H1 (cell line): ENCODE results near the gene PPP1R1C.

ENCODE experiments used
- BACH1 ChIP-seq: IDR thresholded peaks from 2 replicates; pipeline ENCODE4 v1.6.1; 2012; ENCODE audit warnings: low read length, improper control_type of control experiment
- CHD1 ChIP-seq: IDR thresholded peaks from 2 replicates; pipeline ENCODE4 v1.6.1; 2012; ENCODE audit warnings: low read depth, low read length, improper control_type of control experiment
- EP300 ChIP-seq, 2 experiments: IDR thresholded peaks; 1 replicate in 1 of 2; 2 replicates in 1 of 2; pipeline ENCODE4 v1.6.1; 2011 to 2012; ENCODE audit warnings: low read depth in 2 of 2, low read length in 2 of 2, mild to moderate bottlenecking in 2 of 2, borderline replicate concordance in 1 of 2, inconsistent platforms in 1 of 2, moderate library complexity in 1 of 2
- EZH2 ChIP-seq: fragments of 200-600 bp; sonication (generic); IDR thresholded peaks from 2 replicates; pipeline ENCODE4 v1.7.1; 2012; ENCODE audit warnings: low read depth, mild to moderate bottlenecking, moderate library complexity, low read length, inconsistent platforms; ENCODE audit not compliant: severe bottlenecking
- KDM1A ChIP-seq: fragments of 200-600, 300-600 bp; sonication (generic); IDR thresholded peaks from 2 replicates; pipeline ENCODE4 v1.7.1; 2016; ENCODE audit warnings: mild to moderate bottlenecking, low read length, borderline replicate concordance
- POLR2A ChIP-seq, 2 experiments: IDR thresholded peaks; 1 replicate in 1 of 2; 2 replicates in 1 of 2; pipeline ENCODE4 v1.6.1; 2011; ENCODE audit warnings: low read depth in 2 of 2, low read length in 2 of 2, mild to moderate bottlenecking in 2 of 2; ENCODE audit errors: control extremely low read depth in 1 of 2
- POLR2AphosphoS5 ChIP-seq: IDR thresholded peaks from 2 replicates; pipeline ENCODE4 v1.6.1; 2011; ENCODE audit warnings: low read depth, low read length
- TEAD4 ChIP-seq: IDR thresholded peaks from 2 replicates; pipeline ENCODE4 v1.6.1; 2012; ENCODE audit warnings: low read depth, low read length, inconsistent platforms, mixed read lengths
- YY1 ChIP-seq: IDR thresholded peaks from 2 replicates; pipeline ENCODE4 v1.6.1; 2011; ENCODE audit warnings: low read depth, mild to moderate bottlenecking, low read length
- TF ChIP-seq, protein P1 (sequence below), 3 experiments: IDR thresholded peaks; 1 replicate in 2 of 3; 2 replicates in 1 of 3; pipeline versions ENCODE4 v1.5.1 to v1.6.1; 2011; ENCODE audit warnings: low read length in 3 of 3, mild to moderate bottlenecking in 3 of 3, inconsistent platforms in 2 of 3, low read depth in 1 of 3, moderate library complexity in 1 of 3; ENCODE audit not compliant: insufficient read depth in 1 of 3; ENCODE audit errors: control extremely low read depth in 1 of 3
- TF ChIP-seq, protein P2 (sequence below): fragments of 300-600 bp; sonication (generic); IDR thresholded peaks from 2 replicates; pipeline ENCODE4 v1.7.1; 2012; ENCODE audit warnings: low read length, moderate library complexity, mild to moderate bottlenecking, inconsistent platforms; ENCODE audit not compliant: insufficient replicate concordance
- TF ChIP-seq, protein P3 (sequence below): IDR thresholded peaks from 2 replicates; pipeline ENCODE4 v1.6.1; 2012; ENCODE audit warnings: inconsistent platforms

DNA sequence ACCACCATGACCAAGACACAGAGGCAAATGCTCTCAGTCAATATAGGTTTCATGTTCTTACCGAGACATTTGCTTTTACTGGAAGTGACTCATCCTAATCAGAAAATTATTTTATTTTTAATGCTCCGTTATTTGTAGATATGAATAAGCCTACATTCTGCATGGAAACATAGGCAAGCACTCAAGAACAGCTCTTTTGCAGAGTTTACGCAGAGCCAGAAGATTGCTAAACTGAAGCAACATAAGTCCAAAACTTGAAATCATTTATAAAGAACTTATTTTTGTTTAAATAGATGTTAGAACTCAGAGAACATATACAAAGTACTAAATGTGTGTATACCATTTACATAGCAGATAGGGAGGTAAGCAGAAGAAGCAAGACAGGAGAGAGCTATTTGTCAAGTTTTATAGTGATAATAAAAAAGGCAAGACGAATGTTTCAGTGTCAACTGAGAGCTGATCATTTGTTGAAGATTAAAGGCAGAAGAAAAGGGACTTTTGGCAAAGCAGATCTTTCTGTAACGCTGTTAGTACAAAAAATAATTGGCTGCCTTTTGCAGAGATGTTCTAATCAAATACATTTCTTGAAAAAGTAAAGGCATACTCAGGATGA is 12.4 kb upstream of the PPP1R1C start:
- TF ChIP-seq, protein P1, sequence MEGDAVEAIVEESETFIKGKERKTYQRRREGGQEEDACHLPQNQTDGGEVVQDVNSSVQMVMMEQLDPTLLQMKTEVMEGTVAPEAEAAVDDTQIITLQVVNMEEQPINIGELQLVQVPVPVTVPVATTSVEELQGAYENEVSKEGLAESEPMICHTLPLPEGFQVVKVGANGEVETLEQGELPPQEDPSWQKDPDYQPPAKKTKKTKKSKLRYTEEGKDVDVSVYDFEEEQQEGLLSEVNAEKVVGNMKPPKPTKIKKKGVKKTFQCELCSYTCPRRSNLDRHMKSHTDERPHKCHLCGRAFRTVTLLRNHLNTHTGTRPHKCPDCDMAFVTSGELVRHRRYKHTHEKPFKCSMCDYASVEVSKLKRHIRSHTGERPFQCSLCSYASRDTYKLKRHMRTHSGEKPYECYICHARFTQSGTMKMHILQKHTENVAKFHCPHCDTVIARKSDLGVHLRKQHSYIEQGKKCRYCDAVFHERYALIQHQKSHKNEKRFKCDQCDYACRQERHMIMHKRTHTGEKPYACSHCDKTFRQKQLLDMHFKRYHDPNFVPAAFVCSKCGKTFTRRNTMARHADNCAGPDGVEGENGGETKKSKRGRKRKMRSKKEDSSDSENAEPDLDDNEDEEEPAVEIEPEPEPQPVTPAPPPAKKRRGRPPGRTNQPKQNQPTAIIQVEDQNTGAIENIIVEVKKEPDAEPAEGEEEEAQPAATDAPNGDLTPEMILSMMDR (IDR thresholded peaks at IDR 0.05; ENCODE audit: control extremely low read depth in 1 of 3, insufficient read depth in 1 of 3, low read depth in 1 of 3, low read length in 3 of 3): no peak
- TF ChIP-seq EZH2 (no peak), BACH1 (no peak), TEAD4 (no peak), KDM1A (no peak), EP300 (IDR thresholded peaks at IDR 0.05; ENCODE audit: borderline replicate concordance in 1 of 2, low read depth in 2 of 2, low read length in 2 of 2) (no peak), POLR2AphosphoS5 (no peak), POLR2A (IDR thresholded peaks at IDR 0.05; ENCODE audit: control extremely low read depth in 1 of 2, low read depth in 2 of 2, low read length in 2 of 2) (no peak), YY1 (no peak), CHD1 (no peak)
- TF ChIP-seq, protein P2, sequence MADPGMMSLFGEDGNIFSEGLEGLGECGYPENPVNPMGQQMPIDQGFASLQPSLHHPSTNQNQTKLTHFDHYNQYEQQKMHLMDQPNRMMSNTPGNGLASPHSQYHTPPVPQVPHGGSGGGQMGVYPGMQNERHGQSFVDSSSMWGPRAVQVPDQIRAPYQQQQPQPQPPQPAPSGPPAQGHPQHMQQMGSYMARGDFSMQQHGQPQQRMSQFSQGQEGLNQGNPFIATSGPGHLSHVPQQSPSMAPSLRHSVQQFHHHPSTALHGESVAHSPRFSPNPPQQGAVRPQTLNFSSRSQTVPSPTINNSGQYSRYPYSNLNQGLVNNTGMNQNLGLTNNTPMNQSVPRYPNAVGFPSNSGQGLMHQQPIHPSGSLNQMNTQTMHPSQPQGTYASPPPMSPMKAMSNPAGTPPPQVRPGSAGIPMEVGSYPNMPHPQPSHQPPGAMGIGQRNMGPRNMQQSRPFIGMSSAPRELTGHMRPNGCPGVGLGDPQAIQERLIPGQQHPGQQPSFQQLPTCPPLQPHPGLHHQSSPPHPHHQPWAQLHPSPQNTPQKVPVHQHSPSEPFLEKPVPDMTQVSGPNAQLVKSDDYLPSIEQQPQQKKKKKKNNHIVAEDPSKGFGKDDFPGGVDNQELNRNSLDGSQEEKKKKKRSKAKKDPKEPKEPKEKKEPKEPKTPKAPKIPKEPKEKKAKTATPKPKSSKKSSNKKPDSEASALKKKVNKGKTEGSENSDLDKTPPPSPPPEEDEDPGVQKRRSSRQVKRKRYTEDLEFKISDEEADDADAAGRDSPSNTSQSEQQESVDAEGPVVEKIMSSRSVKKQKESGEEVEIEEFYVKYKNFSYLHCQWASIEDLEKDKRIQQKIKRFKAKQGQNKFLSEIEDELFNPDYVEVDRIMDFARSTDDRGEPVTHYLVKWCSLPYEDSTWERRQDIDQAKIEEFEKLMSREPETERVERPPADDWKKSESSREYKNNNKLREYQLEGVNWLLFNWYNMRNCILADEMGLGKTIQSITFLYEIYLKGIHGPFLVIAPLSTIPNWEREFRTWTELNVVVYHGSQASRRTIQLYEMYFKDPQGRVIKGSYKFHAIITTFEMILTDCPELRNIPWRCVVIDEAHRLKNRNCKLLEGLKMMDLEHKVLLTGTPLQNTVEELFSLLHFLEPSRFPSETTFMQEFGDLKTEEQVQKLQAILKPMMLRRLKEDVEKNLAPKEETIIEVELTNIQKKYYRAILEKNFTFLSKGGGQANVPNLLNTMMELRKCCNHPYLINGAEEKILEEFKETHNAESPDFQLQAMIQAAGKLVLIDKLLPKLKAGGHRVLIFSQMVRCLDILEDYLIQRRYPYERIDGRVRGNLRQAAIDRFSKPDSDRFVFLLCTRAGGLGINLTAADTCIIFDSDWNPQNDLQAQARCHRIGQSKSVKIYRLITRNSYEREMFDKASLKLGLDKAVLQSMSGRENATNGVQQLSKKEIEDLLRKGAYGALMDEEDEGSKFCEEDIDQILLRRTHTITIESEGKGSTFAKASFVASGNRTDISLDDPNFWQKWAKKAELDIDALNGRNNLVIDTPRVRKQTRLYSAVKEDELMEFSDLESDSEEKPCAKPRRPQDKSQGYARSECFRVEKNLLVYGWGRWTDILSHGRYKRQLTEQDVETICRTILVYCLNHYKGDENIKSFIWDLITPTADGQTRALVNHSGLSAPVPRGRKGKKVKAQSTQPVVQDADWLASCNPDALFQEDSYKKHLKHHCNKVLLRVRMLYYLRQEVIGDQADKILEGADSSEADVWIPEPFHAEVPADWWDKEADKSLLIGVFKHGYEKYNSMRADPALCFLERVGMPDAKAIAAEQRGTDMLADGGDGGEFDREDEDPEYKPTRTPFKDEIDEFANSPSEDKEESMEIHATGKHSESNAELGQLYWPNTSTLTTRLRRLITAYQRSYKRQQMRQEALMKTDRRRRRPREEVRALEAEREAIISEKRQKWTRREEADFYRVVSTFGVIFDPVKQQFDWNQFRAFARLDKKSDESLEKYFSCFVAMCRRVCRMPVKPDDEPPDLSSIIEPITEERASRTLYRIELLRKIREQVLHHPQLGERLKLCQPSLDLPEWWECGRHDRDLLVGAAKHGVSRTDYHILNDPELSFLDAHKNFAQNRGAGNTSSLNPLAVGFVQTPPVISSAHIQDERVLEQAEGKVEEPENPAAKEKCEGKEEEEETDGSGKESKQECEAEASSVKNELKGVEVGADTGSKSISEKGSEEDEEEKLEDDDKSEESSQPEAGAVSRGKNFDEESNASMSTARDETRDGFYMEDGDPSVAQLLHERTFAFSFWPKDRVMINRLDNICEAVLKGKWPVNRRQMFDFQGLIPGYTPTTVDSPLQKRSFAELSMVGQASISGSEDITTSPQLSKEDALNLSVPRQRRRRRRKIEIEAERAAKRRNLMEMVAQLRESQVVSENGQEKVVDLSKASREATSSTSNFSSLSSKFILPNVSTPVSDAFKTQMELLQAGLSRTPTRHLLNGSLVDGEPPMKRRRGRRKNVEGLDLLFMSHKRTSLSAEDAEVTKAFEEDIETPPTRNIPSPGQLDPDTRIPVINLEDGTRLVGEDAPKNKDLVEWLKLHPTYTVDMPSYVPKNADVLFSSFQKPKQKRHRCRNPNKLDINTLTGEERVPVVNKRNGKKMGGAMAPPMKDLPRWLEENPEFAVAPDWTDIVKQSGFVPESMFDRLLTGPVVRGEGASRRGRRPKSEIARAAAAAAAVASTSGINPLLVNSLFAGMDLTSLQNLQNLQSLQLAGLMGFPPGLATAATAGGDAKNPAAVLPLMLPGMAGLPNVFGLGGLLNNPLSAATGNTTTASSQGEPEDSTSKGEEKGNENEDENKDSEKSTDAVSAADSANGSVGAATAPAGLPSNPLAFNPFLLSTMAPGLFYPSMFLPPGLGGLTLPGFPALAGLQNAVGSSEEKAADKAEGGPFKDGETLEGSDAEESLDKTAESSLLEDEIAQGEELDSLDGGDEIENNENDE: no peak
- TF ChIP-seq, protein P3, sequence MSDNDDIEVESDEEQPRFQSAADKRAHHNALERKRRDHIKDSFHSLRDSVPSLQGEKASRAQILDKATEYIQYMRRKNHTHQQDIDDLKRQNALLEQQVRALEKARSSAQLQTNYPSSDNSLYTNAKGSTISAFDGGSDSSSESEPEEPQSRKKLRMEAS: no peak
